HL-60 (cell line): Measurements from ENCODE around the gene MYOF.
"Not testable (repeated sequence)": the region's sequence is repeated elsewhere in the genome, so short reads cannot be mapped to it uniquely, and the experiment has no call there.

Experiments used
- DNase-seq, 2 experiments: peaks; one replicate each; pipeline ENCODE4 v3.0.0-alpha.2; 2010 to 2020; ENCODE audit warnings: low read depth in 1 of 2, low spot score in 1 of 2
- H3K27ac ChIP-seq: fragments of 250-450 bp; sonication (Bioruptor Pico); replicated peaks from 2 replicates; pipeline ENCODE4 v1.5.1; 2020; ENCODE audit warnings: mild to moderate bottlenecking, moderate library complexity
- H3K27me3 ChIP-seq: fragments of 250-450 bp; sonication (Bioruptor Pico); 2 replicates; pipeline ENCODE4 v1.5.1; 2021; ENCODE audit warnings: mild to moderate bottlenecking, moderate library complexity; ENCODE audit not compliant: insufficient read depth, poor library complexity, severe bottlenecking
- H3K4me3 ChIP-seq: replicated peaks from 2 replicates; pipeline ENCODE4 v1.5.1; 2011; ENCODE audit warnings: mild to moderate bottlenecking, control low read depth, low read length; ENCODE audit not compliant: insufficient read depth
- GABPA ChIP-seq: IDR thresholded peaks from 2 replicates; pipeline ENCODE4 v1.6.1; 2012; ENCODE audit warnings: low read depth
- POLR2AphosphoS5 ChIP-seq: IDR thresholded peaks from 2 replicates; pipeline ENCODE4 v1.6.1; 2012; ENCODE audit warnings: low read depth
- REST ChIP-seq: IDR thresholded peaks from 2 replicates; pipeline ENCODE4 v1.6.1; 2012; ENCODE audit warnings: low read depth; ENCODE audit not compliant: insufficient replicate concordance
- SPI1 ChIP-seq: IDR thresholded peaks from 2 replicates; pipeline ENCODE4 v1.6.1; 2012; ENCODE audit warnings: low read depth, mild to moderate bottlenecking, borderline replicate concordance
- TF ChIP-seq, protein P1 (sequence below): IDR thresholded peaks from one replicate; pipeline ENCODE4 v1.5.1; 2011; ENCODE audit warnings: low read length, control low read depth, inconsistent platforms; ENCODE audit not compliant: insufficient read depth

Gene MYOF

GRCh38 chr10:93443481-93443880, 38.7 kb downstream of the MYOF start:
- H3K27ac ChIP-seq = no peak overlapping the region
- no peaks in the 10 kb centered on the region for H3K27me3 ChIP-seq
- no peak for DNase-seq
- H3K4me3 ChIP-seq = no peak overlapping the region
- TF ChIP-seq REST (no peak), POLR2AphosphoS5 (no peak), GABPA (no peak)

DNA sequence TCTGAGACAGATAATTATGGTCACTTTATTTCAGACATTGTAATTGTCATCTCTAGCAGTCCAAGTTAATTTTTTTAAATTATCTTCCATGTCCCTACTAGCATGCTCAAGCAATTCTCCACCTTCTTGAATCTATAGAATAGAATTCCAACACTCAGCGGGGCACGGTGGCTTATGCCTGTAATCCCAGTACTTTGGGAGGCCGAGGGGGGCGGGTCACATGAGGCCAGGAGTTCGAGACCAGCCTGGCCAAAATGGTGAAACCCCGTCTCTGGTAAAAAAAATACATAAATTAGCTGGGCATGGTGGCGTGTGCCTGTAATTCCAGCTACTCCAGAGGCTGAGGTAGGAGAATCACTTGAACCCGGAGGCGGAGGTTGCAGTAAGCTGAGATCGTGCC, 39.4 kb downstream of the MYOF start:
- not testable (repeated sequence) for H3K27ac ChIP-seq, H3K4me3 ChIP-seq

GRCh38 chr10:93440591-93441091, 41.5 kb downstream of the MYOF start:
- no peak for DNase-seq
- no peak for TF ChIP-seq SPI1
- TF ChIP-seq, protein P1, sequence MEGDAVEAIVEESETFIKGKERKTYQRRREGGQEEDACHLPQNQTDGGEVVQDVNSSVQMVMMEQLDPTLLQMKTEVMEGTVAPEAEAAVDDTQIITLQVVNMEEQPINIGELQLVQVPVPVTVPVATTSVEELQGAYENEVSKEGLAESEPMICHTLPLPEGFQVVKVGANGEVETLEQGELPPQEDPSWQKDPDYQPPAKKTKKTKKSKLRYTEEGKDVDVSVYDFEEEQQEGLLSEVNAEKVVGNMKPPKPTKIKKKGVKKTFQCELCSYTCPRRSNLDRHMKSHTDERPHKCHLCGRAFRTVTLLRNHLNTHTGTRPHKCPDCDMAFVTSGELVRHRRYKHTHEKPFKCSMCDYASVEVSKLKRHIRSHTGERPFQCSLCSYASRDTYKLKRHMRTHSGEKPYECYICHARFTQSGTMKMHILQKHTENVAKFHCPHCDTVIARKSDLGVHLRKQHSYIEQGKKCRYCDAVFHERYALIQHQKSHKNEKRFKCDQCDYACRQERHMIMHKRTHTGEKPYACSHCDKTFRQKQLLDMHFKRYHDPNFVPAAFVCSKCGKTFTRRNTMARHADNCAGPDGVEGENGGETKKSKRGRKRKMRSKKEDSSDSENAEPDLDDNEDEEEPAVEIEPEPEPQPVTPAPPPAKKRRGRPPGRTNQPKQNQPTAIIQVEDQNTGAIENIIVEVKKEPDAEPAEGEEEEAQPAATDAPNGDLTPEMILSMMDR = no peak
- no peak for TF ChIP-seq POLR2AphosphoS5
- TF ChIP-seq GABPA = no peak
- TF ChIP-seq REST = no peak
- Histone ChIP-seq H3K27ac (no peak overlapping the region), H3K4me3 (no peak overlapping the region), H3K27me3 (no peaks in the 10 kb centered on the region)

More for the DNA sequence above, 39.4 kb downstream of the MYOF start:
- not testable (repeated sequence) for DNase-seq, H3K27me3 ChIP-seq

GRCh38 chr10:93438613-93439253, 43.4 kb downstream of the MYOF start:
- H3K27ac ChIP-seq = no peak overlapping the region
- no peak for DNase-seq
- H3K27me3 ChIP-seq = no peaks in the 10 kb centered on the region
- TF ChIP-seq REST (no peak), POLR2AphosphoS5 (no peak), SPI1 (no peak), GABPA (no peak)
- TF ChIP-seq, protein P1 = no peak
- no peak overlapping the region for H3K4me3 ChIP-seq
